ENCODE results near the gene ST8SIA4.

Gene ST8SIA4

DNA sequence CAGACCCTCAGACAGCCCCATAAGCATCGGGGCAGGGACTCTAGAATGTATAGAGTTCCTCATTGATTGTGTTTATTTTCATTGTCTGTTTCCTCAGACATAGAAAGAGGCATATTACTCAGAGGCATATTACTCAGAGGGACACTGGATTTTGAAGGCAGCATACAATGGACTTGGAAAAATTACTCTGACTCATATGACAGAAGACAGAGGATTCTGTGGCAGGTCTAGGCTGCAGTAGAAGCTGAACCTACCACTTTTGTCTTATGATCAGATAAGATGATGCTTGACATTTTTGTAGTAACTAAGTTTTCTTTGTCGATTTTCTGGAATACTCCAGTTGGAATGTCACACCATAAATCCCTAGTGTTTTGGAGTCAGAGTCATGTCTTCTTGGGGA, 105.2 kb downstream of the ST8SIA4 start:
- Histone ChIP-seq H2BK12ac (ENCODE audit: low read length in 2 of 2) (no peak overlapping the region), H2AFZ (ENCODE audit: low read depth, low read length) (no peak overlapping the region), H3K4me3 (ENCODE audit: insufficient read depth in 1 of 2, low read depth in 1 of 2, low read length in 2 of 2) (no peak overlapping the region), H3K27ac (ENCODE audit: low read length, poor library complexity, severe bottlenecking) (no peak overlapping the region), H2BK15ac (ENCODE audit: low read depth, poor library complexity, severe bottlenecking) (no peak overlapping the region), H3K14ac (ENCODE audit: low read length in 2 of 2) (no peak overlapping the region), H3K18ac (ENCODE audit: low read depth in 1 of 2, low read length in 2 of 2) (no peak overlapping the region), H4K91ac (ENCODE audit: low read length) (no peak overlapping the region), H3K23ac (ENCODE audit: low read length in 2 of 2) (no peak overlapping the region), H3K79me1 (replicated peaks; ENCODE audit: low read length, poor library complexity, severe bottlenecking) (no peaks in the 10 kb centered on the region), H3K27me3 (ENCODE audit: control insufficient read depth in 1 of 2, insufficient read depth in 1 of 2, low read length in 2 of 2) (no peaks in the 10 kb centered on the region), H3K9ac (ENCODE audit: low read length) (no peak overlapping the region), H3K36me3 (ENCODE audit: control insufficient read depth in 1 of 2, insufficient read depth in 2 of 2, low read depth in 1 of 2, low read length in 2 of 2) (no peaks in the 10 kb centered on the region), H3K9me3 (ENCODE audit: control insufficient read depth, low read length) (peaks cover 7% of the 10 kb centered on the region), H2AK5ac (ENCODE audit: low read length, severe bottlenecking) (no peak overlapping the region), H3K4me2 (ENCODE audit: low read length, poor library complexity, severe bottlenecking) (no peak overlapping the region), H4K8ac (ENCODE audit: low read length) (no peak overlapping the region), H3K4ac (ENCODE audit: low read depth in 1 of 2, low read length in 2 of 2) (no peak overlapping the region), H2BK5ac (ENCODE audit: low read depth, low read length, poor library complexity, severe bottlenecking) (no peak overlapping the region), H3K4me1 (ENCODE audit: control insufficient read depth, insufficient read depth, low read depth, low read length) (no peaks in the 10 kb centered on the region), H2BK120ac (ENCODE audit: low read depth, low read length) (no peak overlapping the region)
- peak; percentile 67 for DNase-seq
- WGBS = 56% methylated on average over 1 of the region's 2 CpGs

DNA sequence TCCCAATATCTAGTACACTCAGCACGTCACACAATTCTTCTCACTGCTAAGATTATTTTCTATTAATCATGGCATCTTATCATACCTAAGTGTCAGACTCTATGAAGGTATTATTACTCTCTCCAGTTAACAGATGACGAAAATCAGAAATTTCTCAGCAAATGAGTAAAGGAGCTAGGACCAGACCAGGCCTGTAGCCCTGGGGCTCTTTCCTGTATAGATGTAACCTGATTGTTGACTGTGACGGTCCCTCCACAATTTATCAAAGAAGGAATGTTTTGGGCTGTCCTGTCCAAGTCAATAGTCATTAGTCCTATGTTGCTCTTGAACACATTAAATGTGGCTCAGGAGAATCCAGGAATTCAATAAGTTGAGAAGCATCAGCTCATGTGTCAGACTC, 106.2 kb downstream of the ST8SIA4 start:
- Histone ChIP-seq H3K18ac (ENCODE audit: low read depth in 1 of 2, low read length in 2 of 2) (no peak overlapping the region), H3K4me1 (ENCODE audit: control insufficient read depth, insufficient read depth, low read depth, low read length) (no peaks in the 10 kb centered on the region), H2AK5ac (ENCODE audit: low read length, severe bottlenecking) (no peak overlapping the region), H3K27me3 (ENCODE audit: control insufficient read depth in 1 of 2, insufficient read depth in 1 of 2, low read length in 2 of 2) (no peaks in the 10 kb centered on the region), H3K4ac (ENCODE audit: low read depth in 1 of 2, low read length in 2 of 2) (no peak overlapping the region), H3K27ac (ENCODE audit: low read length, poor library complexity, severe bottlenecking) (no peak overlapping the region), H3K4me3 (ENCODE audit: insufficient read depth in 1 of 2, low read depth in 1 of 2, low read length in 2 of 2) (no peak overlapping the region), H2BK5ac (ENCODE audit: low read depth, low read length, poor library complexity, severe bottlenecking) (no peak overlapping the region), H3K14ac (ENCODE audit: low read length in 2 of 2) (no peak overlapping the region), H3K9ac (ENCODE audit: low read length) (no peak overlapping the region), H4K91ac (ENCODE audit: low read length) (no peak overlapping the region), H2AFZ (ENCODE audit: low read depth, low read length) (no peak overlapping the region), H2BK15ac (ENCODE audit: low read depth, poor library complexity, severe bottlenecking) (no peak overlapping the region), H3K4me2 (ENCODE audit: low read length, poor library complexity, severe bottlenecking) (no peak overlapping the region), H4K8ac (ENCODE audit: low read length) (no peak overlapping the region), H3K36me3 (ENCODE audit: control insufficient read depth in 1 of 2, insufficient read depth in 2 of 2, low read depth in 1 of 2, low read length in 2 of 2) (no peaks in the 10 kb centered on the region), H3K9me3 (ENCODE audit: control insufficient read depth, low read length) (peaks cover 7% of the 10 kb centered on the region), H3K79me1 (replicated peaks; ENCODE audit: low read length, poor library complexity, severe bottlenecking) (no peaks in the 10 kb centered on the region), H2BK12ac (ENCODE audit: low read length in 2 of 2) (no peak overlapping the region), H3K23ac (ENCODE audit: low read length in 2 of 2) (no peak overlapping the region), H2BK120ac (ENCODE audit: low read depth, low read length) (no peak overlapping the region)
- no peak for DNase-seq
- WGBS = 97% methylated on average over 3 of the region's 3 CpGs

DNA sequence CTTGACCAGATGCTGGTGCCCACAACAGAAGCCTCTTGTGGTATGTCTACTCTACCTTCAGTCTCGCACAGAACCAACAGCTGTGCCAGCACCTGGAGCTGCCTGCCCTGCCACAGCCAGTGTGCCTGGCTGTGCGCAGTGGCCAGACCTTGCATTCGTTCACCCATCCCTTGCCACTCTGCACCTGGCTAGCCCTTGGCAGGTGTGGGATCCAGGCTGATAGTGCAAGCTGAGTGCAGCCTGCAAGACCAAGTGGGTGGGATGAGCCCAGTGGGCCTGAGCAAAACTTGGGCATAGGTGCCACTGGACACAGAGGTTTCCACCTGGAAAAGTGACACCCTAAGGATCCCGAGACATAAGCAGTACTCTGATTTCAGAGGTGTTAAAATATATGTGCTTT, 108.2 kb downstream of the ST8SIA4 start:
- Histone ChIP-seq H3K23ac (ENCODE audit: low read length in 2 of 2) (no peak overlapping the region), H2BK120ac (ENCODE audit: low read depth, low read length) (no peak overlapping the region), H3K27me3 (ENCODE audit: control insufficient read depth in 1 of 2, insufficient read depth in 1 of 2, low read length in 2 of 2) (no peaks in the 10 kb centered on the region), H3K36me3 (ENCODE audit: control insufficient read depth in 1 of 2, insufficient read depth in 2 of 2, low read depth in 1 of 2, low read length in 2 of 2) (no peaks in the 10 kb centered on the region), H3K4me1 (ENCODE audit: control insufficient read depth, insufficient read depth, low read depth, low read length) (no peaks in the 10 kb centered on the region), H2BK12ac (ENCODE audit: low read length in 2 of 2) (no peak overlapping the region), H3K4ac (ENCODE audit: low read depth in 1 of 2, low read length in 2 of 2) (no peak overlapping the region), H3K79me1 (replicated peaks; ENCODE audit: low read length, poor library complexity, severe bottlenecking) (no peaks in the 10 kb centered on the region), H3K27ac (ENCODE audit: low read length, poor library complexity, severe bottlenecking) (no peak overlapping the region), H4K91ac (ENCODE audit: low read length) (peak overlapping the region; percentile 9), H3K9me3 (ENCODE audit: control insufficient read depth, low read length) (peaks cover 7% of the 10 kb centered on the region), H3K4me3 (ENCODE audit: insufficient read depth in 1 of 2, low read depth in 1 of 2, low read length in 2 of 2) (no peak overlapping the region), H3K9ac (ENCODE audit: low read length) (no peak overlapping the region), H2AFZ (ENCODE audit: low read depth, low read length) (no peak overlapping the region), H3K18ac (ENCODE audit: low read depth in 1 of 2, low read length in 2 of 2) (no peak overlapping the region), H2AK5ac (ENCODE audit: low read length, severe bottlenecking) (no peak overlapping the region), H3K4me2 (ENCODE audit: low read length, poor library complexity, severe bottlenecking) (no peak overlapping the region), H4K8ac (ENCODE audit: low read length) (peak overlapping the region; percentile 4), H2BK5ac (ENCODE audit: low read depth, low read length, poor library complexity, severe bottlenecking) (no peak overlapping the region), H2BK15ac (ENCODE audit: low read depth, poor library complexity, severe bottlenecking) (no peak overlapping the region), H3K14ac (ENCODE audit: low read length in 2 of 2) (no peak overlapping the region)
- WGBS = 92% methylated on average over 3 of the region's 4 CpGs
- DNase-seq = no peak

DNA sequence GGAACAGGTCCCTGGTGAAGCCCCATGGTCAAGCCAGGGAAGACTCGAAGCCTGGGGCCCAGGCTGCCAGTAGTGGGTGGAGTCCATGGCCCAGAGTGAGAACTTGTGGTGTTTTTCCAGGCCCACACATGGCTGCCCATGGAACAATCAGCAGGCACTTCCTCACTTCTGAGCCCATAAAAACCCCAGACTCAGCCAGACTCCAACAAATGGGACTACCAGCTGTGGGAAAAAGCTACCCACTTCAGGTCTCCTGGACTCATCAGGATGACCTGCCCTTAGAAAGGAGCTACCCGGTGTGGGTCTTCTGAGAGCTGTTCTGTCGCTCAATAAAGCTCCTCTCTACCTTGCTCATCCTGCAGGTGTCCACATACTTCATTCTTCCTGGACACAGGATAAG, 108.9 kb downstream of the ST8SIA4 start:
- Histone ChIP-seq H3K9ac (ENCODE audit: low read length) (no peak overlapping the region), H4K8ac (ENCODE audit: low read length) (no peak overlapping the region), H3K79me1 (replicated peaks; ENCODE audit: low read length, poor library complexity, severe bottlenecking) (no peaks in the 10 kb centered on the region), H2BK12ac (ENCODE audit: low read length in 2 of 2) (no peak overlapping the region), H3K4me2 (ENCODE audit: low read length, poor library complexity, severe bottlenecking) (no peak overlapping the region), H2AK5ac (ENCODE audit: low read length, severe bottlenecking) (no peak overlapping the region), H2BK120ac (ENCODE audit: low read depth, low read length) (no peak overlapping the region), H3K9me3 (ENCODE audit: control insufficient read depth, low read length) (peaks cover 7% of the 10 kb centered on the region), H2AFZ (ENCODE audit: low read depth, low read length) (no peak overlapping the region), H3K23ac (ENCODE audit: low read length in 2 of 2) (no peak overlapping the region), H3K36me3 (ENCODE audit: control insufficient read depth in 1 of 2, insufficient read depth in 2 of 2, low read depth in 1 of 2, low read length in 2 of 2) (no peaks in the 10 kb centered on the region), H3K27me3 (ENCODE audit: control insufficient read depth in 1 of 2, insufficient read depth in 1 of 2, low read length in 2 of 2) (no peaks in the 10 kb centered on the region), H3K4ac (ENCODE audit: low read depth in 1 of 2, low read length in 2 of 2) (no peak overlapping the region), H3K18ac (ENCODE audit: low read depth in 1 of 2, low read length in 2 of 2) (no peak overlapping the region), H2BK15ac (ENCODE audit: low read depth, poor library complexity, severe bottlenecking) (no peak overlapping the region), H2BK5ac (ENCODE audit: low read depth, low read length, poor library complexity, severe bottlenecking) (no peak overlapping the region), H3K4me1 (ENCODE audit: control insufficient read depth, insufficient read depth, low read depth, low read length) (no peaks in the 10 kb centered on the region), H3K14ac (ENCODE audit: low read length in 2 of 2) (peak overlapping the region in 1 of 2 experiments; percentile 35), H3K27ac (ENCODE audit: low read length, poor library complexity, severe bottlenecking) (no peak overlapping the region), H4K91ac (ENCODE audit: low read length) (no peak overlapping the region), H3K4me3 (ENCODE audit: insufficient read depth in 1 of 2, low read depth in 1 of 2, low read length in 2 of 2) (no peak overlapping the region)
- WGBS = 87% methylated on average over 3 of the region's 3 CpGs
- no peak for DNase-seq

Measured in mesenchymal stem cell (in vitro differentiated cells and primary cell).